ENCODE measurements around the gene TSPYL6. TPM values are rescaled to one million over a fixed set of nuclear protein-coding genes. Genes with fewer than 3 reads are reported as not detected.

Gene TSPYL6
- total RNA-seq, 1 donor from 2014 or later: not detected

GRCh38 chr2:54261537-54261936 is 5.5 kb upstream of the TSPYL6 start:
- no peaks in the 10 kb centered on the region for H3K36me3 Mint-ChIP-seq
- H3K9me3 Mint-ChIP-seq: peaks cover 13% of the 10 kb centered on the region
- no peak for TF ChIP-seq CTCF (conservative IDR thresholded peaks at IDR 0.05)
- H3K27ac Mint-ChIP-seq: no peak overlapping the region
- no peak overlapping the region for H3K4me3 Mint-ChIP-seq
- DNase-seq (ENCODE audit: extremely low spot score, unreplicated experiment): no peak
- H3K27me3 Mint-ChIP-seq: no peaks in the 10 kb centered on the region
- no peaks in the 10 kb centered on the region for H3K4me1 Mint-ChIP-seq (ENCODE audit: unreplicated experiment)

- Mint-ChIP-seq H3K36me3 (no peaks in the 10 kb centered on the region), H3K27ac (no peak overlapping the region), H3K4me3 (no peak overlapping the region), H3K9me3 (peaks cover 9% of the 10 kb centered on the region), H3K4me1 (ENCODE audit: unreplicated experiment) (no peaks in the 10 kb centered on the region), H3K27me3 (no peaks in the 10 kb centered on the region)
- no peak for TF ChIP-seq CTCF (conservative IDR thresholded peaks at IDR 0.05)
- DNase-seq (ENCODE audit: extremely low spot score, unreplicated experiment): no peak
Measured at GRCh38 chr2:54260241-54260595, 4.2 kb upstream of the TSPYL6 start.

- Mint-ChIP-seq H3K4me1 (ENCODE audit: unreplicated experiment) (no peaks in the 10 kb centered on the region), H3K4me3 (no peak overlapping the region), H3K9me3 (peaks cover 3% of the 10 kb centered on the region), H3K27me3 (no peaks in the 10 kb centered on the region), H3K36me3 (no peaks in the 10 kb centered on the region), H3K27ac (no peak overlapping the region)
- no peak for TF ChIP-seq CTCF (conservative IDR thresholded peaks at IDR 0.05)
- DNase-seq (ENCODE audit: extremely low spot score, unreplicated experiment): no peak
Measured at GRCh38 chr2:54259413-54260240, 3.6 kb upstream of the TSPYL6 start.

GRCh38 chr2:54258166-54258565 is 2.1 kb upstream of the TSPYL6 start:
- no peak for DNase-seq (ENCODE audit: extremely low spot score, unreplicated experiment)
- peaks cover 7% of the 10 kb centered on the region for H3K4me1 Mint-ChIP-seq (ENCODE audit: unreplicated experiment)
- no peak for TF ChIP-seq CTCF (conservative IDR thresholded peaks at IDR 0.05)
- H3K27me3 Mint-ChIP-seq: no peaks in the 10 kb centered on the region
- no peaks in the 10 kb centered on the region for H3K9me3 Mint-ChIP-seq
- H3K27ac Mint-ChIP-seq: no peak overlapping the region
- no peaks in the 10 kb centered on the region for H3K36me3 Mint-ChIP-seq
- H3K4me3 Mint-ChIP-seq: no peak overlapping the region

GRCh38 chr2:54255230-54256090 is 569 bp downstream of the TSPYL6 start:
- Mint-ChIP-seq H3K27ac (no peak overlapping the region), H3K9me3 (no peaks in the 10 kb centered on the region), H3K27me3 (no peaks in the 10 kb centered on the region), H3K36me3 (no peaks in the 10 kb centered on the region), H3K4me3 (no peak overlapping the region), H3K4me1 (ENCODE audit: unreplicated experiment) (peaks cover 7% of the 10 kb centered on the region)
- TF ChIP-seq CTCF (conservative IDR thresholded peaks at IDR 0.05): no peak
- no peak for DNase-seq (ENCODE audit: extremely low spot score, unreplicated experiment)

Data from type B pancreatic cell (in vitro differentiated cells).